HG03139 (cell line): ENCODE results near the gene SNX5.

ENCODE experiments used
- ATAC-seq: cut with Tn5 transposase; IDR thresholded peaks from one replicate; pipeline ENCODE4 v1.9.1; 2021; ENCODE audit not compliant: unreplicated experiment

Gene SNX5

DNA sequence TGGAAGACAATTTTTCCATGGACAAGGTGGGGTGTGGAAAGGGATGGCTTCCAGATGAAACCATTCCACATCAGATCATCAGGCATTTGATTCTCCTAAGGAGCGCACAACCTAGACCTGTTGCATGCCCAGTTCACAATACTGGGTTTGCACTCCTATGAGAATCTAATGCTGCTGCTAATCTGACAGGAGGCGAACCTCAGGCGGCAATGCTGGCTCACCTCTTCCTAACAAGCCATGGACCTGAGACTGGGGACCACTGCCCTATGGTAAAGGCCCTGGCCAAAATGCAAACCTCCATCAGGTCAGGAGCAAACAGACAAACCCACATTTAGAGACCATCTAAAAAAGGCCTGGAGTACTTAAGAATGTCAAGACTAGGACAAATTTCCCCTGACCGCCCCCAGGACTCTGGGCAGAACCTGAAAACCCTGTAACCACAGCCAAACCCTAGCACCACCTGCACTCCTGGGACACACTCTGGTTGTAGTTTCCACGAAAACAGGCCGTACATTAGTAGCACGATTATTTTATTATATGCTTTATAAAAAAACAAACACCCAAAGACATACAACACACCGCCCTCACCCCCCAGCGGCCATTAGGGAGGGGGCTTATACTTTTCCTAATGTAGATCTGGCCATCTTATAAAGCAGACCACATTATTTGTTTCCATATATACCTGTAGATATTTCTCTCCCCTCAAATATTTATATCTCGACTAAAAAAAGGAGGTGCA lies 27.3 kb downstream of the SNX5 start:
- no peak for ATAC-seq

DNA sequence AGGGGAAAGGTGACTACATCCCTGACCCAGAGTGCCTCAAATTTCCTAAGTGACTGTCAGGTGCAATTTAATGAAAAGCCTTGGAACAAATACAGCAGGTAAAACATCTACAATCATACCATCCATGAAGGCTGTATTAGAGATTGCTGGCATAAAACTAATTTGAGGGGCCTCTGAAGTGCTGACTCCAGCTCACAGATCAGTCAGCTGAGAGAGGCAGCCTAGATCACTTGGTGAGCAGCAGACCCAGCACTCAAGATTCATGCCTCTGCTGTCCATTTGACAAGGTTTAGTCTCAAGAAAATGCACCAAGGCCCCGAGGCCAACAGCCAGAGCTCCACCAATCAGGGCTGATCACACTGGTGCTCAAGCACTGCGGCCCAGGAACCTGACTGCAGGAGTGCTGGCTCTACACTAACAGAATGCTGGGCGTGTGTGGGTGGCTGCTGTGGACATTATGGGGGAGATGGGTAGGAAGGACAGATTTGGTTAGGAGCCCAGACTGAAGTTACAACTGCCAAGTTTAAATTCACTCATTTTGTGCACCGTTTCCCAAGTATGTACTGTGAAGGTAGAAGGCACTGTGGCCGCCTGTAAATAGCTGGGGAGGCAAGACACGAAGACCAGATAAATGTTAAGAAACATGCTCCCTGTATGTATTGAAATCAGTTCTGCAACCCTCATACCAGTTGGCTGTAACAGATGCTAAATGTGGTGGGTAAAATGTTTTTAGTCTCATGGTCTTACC lies 28.2 kb downstream of the SNX5 start:
- ATAC-seq: no peak

DNA sequence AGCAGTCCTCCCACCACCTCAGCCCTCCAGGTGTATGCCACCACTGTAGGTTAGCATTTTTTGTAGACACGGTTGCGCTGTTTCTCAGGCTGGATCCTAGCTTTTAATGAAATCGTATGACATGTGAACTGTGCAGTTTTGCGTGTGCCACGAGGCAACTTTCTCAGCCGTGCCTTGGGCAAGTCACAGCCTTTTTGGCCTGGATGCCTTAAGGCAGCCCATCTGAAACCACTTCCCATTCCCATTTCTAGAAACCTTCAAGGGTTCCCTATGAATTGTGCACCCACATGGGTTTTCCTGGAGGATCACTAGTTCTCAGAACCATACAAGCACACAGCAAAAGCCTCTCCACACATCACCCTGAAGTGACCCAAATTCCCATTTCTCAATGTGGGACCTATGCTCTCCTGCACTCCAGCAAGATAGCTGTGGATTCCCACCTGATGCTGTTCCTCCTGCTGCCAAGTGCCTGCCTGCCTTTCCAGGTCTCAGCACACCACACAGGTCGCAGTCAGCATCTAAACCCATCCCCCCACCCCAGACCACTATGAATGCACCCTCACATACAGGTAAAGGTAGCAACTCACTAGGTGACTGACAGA lies 28.9 kb downstream of the SNX5 start:
- ATAC-seq: no peak

DNA sequence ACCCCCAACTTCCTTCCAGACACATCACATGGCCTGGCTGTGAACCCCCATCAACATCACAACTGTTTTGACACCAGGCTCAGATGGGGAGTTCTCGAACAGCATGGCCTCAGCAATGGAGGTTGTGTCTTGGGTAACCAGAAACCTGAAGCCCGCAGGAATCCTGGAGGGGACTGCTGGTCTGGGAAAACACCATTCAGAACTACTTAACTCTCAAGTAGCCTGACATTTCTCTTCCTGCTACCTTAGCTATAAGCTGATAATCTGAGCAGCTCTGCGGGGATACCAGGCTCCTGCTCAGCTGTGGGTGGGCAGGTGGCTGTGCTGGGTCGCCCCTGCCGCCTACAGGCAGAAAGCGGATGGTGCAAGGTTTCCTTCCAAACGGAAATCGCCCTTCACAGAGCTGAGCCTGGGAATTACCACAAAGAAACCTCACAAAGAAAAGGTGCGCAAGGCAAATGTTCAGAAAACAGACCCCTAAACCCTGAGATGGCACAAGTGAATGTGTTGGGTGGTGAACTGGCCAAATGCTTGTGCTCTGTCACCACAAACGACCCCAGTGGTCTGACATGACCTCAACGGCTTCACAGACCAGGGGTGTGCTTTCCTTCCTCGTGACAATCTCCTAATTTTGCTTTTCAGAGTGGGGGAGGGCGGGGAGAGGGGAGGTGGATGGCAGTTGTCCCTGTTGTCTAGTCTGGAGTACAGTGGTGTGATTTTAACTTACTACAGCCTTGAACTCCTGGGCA lies 29.5 kb downstream of the SNX5 start:
- ATAC-seq: peak; percentile 73

DNA sequence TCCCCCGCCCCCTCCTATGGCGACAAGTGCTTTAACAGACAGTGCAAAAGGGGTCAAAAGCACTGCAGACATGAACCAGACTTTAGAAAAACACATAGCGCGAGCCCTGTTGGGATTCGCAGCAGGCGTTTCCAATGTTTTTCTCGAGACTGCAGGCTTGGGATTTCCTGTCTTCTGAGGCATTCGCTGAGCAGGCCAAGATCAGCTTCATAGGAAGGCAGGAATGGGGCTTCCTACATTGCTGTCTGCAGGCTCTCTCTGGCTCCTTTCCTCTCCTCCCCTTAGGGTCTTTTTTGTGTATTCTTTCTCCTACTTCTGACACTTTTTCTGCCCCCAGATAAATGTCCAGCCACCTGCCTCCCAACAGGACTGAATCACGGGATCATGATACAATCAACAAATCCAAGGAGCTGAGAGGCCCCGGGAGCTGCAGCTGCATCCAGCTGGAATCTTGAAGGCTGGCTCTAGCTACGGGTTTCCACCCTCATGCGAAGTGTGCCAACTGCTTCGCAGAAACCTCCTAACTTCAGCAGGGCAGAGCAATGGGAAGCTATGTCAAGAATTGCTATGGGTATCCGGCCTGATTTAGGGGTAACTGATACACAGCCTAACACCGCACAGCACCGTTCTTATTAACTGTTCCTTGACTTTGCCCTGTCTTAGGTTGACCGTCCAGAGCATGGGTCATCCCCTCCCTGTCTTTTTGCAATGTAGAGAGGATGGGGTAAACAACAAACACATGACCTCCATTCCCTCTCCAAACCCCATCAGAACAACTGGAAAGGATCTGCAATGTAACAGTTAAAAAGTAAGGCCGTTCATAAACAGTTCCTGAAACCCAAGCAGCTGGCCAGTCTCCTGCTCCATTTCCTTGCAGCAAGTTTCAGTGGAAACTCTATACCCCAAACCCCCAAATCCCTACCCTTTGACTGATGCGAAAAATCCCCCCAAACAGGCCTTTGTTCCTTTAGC lies 31.5 kb downstream of the SNX5 start:
- no peak for ATAC-seq

DNA sequence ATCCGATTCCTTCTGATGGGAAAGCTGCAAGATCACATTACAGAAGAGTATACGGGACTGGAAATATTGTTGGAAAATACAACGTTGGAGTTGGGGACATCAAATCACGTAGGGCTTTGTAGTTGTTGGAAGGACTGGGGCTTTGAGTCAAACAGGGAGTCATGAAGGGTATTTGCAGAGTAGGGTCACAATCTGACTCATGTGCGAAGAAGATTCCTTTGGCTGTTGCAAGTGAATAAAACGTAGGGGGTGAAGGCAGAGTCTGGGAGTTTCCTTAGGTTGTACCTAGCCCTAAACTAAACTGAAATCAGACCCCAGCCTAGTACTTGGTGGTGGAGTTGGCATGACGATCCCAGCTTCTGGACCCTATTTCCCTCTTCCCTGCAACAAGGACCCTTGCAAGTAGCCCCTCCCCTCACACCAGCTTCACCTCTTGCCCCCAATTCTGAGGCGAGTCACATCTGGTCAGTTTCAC lies 32.3 kb downstream of the SNX5 start:
- ATAC-seq: no peak

DNA sequence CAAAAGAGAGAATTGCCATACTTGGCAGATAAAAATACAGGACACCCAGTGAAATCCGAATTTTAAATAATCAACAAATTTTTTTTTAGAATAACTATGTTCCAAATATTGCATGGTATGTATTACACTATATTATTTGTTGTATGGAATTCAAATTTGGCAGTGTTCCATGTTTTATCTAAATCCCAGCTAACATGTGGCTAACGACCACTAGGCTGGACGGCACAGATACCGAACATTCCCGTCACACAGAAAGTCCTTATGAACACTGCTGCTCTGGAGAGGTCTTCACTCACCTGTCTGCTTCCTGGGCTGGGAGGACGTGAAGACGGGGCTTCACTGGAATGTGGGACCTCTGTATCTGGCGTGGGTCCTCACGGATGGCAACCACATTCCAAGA lies 32.8 kb downstream of the SNX5 start:
- ATAC-seq: no peak

DNA sequence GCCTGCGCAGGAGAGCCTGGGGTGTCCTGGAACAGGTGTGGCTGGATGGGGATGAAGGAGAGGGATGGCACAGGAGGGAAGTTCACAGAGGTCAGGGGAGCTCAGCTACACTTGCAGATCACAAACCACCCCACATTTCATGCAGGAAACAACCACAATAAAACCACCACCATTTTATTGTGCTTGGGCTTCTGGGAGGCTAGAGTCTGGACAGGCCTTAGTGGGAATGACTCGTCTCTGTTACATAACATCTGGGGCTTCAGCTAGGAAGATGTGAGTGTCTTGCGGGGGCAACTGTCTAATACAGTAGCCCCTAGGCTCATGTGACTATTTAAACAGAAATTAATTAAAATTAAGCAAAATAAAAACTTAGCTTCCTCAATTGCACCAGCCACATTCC lies 33.4 kb downstream of the SNX5 start:
- ATAC-seq: no peak

DNA sequence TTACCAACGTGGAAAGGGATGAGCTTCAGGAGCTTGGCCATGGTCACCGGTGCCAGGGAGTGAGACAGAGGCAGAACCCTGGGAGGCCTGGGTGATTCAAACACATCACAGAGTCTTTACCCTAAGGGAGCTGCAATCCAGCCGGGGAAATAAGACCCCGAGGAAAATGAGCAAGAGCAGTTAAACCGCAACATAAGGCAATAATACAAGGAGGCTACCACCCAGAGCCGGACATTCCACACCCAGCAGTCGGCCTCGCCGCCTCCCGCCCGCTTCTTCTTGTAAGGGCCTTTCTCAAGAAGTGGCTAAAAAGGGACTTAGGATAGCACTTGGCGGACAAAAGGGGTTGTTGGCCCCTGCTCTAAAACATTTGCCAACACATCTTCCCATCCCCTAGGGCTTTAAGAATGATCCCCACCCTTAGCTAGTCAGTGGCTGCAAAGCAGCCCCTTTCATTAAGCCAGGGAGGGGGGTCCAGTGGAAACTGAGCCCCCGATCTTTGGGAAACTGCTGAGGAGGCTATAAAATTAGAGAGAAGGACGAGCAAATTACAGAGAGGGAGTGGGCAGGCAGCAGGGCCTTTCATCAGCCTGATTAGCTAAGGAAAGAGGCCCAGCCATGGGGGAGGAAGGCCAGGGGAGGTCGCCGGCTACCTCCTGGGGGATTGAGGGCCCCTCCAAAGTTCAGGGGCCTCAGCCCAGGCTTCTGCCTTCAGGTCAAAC lies 34.3 kb downstream of the SNX5 start:
- no peak for ATAC-seq

DNA sequence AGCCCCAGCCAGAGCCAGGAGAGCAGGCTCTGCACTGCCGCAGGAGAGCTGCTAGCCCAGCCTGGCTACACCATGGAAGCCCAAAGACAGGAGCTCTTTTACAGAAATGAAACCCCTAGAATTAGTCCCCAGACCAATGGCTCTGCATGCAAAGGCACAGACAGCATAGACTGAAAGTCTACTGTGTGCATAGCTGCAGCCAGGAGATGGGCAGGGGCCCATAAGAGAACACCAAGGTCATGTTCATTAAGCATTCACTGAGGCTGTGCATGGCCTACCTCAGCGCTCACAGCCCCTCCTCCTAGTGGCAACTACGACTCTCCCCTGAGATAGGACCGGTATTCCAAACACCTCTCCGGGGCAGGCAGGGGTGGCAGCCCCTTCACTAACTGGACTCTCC lies 34.9 kb downstream of the SNX5 start:
- no peak for ATAC-seq

DNA sequence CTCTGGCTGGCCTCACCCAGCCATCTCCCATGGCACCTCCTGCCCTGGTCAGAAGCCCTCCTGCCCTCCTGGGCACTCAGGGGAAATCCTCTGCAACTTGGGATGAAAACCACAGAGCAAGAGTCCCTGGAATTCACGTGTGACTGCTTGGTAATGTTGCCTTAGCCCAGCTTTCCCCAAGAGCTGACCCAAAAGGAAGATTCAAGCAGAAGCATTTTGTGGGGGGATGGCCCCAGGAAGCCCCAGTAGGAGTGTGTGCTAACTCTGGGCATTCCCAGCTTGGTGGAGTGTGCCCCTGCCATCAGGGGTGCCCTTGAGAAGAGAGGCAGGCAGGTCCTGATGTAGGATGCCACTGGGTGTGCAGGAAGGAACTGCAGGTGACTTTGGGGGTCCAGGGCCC lies 35.5 kb downstream of the SNX5 start:
- ATAC-seq: no peak

DNA sequence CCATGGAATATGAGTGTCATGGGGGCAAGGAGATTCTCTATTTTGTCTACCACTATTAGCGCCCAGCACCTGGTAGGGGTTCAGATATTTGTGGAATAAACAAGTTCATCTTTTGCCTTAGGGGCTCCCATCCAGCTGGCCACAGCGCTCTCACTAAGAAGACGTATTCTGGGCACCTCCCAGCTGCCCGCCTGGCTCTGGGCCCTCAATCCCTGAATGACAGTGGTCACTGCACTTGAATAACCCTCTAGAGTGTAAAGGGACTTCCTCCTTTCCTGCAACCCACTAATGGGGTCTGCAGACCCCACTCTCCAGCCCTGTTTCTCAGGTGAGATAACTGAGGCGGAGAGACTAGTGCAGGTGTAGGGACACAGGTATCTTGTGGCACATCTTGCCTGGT lies 36.2 kb downstream of the SNX5 start:
- no peak for ATAC-seq

DNA sequence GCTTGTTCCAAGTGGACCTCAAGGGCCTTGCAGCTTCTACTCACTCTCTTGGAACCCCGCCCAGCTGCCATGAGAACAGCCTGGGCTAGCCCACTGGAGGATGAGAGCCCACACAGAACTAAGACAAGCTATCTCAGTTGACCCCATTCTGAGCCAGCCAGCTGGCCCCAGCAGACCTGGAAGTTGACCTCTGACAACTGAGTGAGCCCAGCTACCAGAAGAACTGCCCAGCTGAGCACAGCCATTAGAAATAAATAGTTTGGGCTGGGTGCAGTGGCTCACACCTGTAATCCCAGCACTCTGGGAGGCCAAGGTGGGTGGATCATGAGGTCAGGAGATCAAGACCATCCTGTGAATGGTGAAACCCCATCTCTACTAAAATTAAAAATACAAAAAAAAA lies 37.1 kb downstream of the SNX5 start:
- ATAC-seq: no peak

DNA sequence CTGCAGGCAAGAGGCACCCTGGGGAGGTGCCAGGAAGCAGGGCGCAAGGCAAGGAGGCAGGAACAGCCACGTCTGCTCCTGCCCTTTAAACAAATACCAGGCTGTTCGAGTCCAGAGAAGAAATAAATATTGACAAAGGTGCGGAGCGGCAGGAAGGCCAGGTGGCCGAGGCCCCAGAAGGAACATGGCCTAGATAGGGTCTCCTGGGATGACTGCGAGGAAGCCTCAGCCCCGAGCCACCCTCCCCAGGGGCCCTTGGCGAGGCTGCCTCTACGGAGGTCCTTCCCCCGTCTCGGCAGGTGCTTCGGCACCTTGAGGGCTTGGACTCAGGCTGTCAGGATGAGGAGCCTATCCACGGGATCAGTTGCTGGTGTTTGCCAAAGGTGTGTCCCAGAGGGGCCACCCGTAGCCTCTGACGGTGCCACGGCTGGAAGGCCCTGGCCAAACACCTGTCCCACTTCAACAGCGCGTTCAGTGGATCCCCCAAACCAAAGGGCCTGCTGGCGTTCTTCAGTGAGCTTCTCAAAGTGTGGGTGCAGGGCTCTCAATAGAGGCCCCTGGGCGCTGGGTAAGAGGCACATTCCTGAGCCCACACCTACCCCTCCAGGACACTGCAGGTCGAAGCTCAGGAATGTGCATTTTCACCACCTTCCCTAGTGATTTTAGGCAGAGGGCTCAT lies 39.8 kb downstream of the SNX5 start:
- no peak for ATAC-seq

DNA sequence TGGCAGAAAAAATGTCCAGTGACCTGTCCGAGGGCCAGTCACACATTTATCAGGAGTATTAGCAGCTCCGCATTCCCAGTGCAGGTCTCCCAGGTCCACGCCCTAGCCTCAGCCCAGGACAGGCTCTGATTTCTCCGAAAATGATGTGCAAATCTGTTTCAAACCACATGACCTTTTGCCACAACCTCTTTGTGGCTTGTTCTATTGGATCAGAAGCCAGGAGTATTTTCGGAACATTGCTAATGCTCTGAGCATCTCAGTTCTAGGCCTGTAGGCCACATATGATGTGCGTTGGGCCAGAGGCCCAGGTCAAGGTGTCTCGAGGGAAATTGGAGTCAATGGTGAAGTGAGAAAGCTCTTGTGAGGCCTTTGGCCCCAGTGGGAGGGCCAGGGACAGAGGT lies 40.4 kb downstream of the SNX5 start:
- no peak for ATAC-seq

DNA sequence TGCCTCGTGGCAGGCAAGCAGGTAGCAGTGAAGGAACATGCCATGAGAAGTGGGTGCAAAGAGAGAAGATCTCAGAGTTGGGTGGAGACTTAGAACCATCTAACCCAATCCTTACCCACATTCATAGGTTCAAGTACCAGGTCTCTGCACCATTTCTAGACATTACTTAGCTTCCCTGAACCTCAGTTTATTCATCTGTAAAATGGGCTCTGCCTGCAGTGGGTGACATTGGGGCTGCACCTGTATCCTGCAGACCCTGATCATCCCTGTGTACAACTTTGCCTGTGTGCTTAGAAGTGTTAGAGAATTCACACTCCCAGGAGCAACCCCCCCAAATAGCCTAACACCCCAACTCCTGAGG lies 42.7 kb downstream of the SNX5 start:
- ATAC-seq: no peak

DNA sequence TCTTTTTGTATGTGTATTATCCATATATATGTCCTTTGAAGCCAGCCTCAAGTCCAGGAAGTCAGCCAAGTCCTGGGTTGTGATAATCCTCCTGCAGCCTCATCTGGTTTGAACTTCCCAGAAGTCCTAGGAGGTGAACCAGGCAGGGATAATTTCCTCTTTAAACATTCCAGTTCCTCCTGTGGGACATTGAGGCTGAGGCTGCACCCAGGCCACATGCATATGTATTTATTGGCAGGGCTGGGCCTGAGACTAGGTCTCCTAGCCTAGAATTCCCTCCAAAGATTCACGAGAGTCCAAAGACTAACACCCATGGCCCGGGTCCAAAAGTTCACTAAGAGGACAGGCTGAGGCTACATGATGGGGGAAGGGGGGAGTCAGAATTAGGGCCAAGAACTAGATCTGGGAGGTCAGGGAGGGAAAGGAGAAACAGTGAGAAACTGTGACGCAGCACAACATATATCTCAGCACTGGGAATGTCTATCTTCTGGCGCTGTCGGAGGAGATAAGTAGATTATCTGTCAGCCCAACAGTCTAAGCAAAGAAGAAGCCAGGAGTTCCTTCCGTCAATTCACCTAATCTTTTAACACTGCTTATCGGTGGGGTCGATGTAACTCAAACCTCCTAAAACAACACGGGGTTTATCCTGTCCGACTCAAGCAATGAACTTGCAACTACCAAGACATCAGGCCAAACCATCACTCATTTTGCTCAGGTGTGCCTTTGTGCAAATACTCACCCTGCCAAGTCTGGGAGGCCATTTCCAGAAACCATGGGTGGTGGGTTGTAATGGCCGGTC lies 43.3 kb downstream of the SNX5 start:
- no peak for ATAC-seq

DNA sequence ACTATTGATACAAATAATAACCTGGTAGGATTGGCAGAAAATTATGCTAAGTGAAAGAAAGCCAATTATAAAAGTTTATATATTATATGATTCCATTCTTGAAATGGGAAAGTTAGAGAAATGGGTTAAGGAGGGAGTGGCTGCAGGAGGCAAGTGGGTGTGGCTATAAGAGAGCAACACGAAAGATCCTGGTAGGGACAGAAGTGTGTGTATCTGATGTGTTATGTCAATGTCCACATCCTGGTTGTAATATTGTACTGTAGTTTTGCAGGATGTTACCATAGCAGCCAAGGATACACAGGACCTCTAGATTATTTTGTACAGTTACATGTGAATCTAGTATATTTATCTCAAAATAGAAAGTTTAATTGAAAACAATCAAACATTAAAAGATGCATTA lies 46.8 kb downstream of the SNX5 start:
- no peak for ATAC-seq
